GM12892 (cell line): ENCODE results near the gene FAM83F.

Source experiments
- POLR2A ChIP-seq: IDR thresholded peaks from 2 replicates; pipeline ENCODE4 v1.6.1; 2011; ENCODE audit warnings: low read depth, low read length, control low read depth
- POLR2AphosphoS5 ChIP-seq: IDR thresholded peaks from 2 replicates; pipeline ENCODE4 v1.6.1; 2011; ENCODE audit warnings: low read depth, low read length, control low read depth
- TAF1 ChIP-seq: IDR thresholded peaks from 2 replicates; pipeline ENCODE4 v1.6.1; 2011; ENCODE audit warnings: low read depth, mild to moderate bottlenecking, control low read depth, low read length, borderline replicate concordance

DNA sequence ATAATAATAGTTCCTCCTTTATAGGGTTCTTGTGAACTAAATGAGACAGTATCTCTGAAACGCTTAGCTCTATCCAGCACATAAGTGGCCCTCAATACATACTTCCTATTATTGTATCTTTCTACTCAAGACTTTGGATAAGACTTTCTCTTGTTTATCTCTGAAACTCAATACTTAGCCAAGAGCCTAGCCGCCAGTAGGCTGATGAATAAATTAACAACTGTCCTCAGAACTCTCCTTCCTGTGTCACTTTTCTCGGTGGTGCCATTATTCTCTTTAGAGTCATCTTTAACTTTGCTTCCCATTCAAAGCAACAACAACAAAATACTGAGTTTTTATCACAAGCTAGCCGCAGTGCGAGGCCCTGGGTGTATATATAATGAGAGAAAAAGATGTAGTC lies 86.9 kb downstream of the FAM83F start:
- TF ChIP-seq POLR2A (no peak), POLR2AphosphoS5 (no peak), TAF1 (no peak)
